OCI-LY7 (cell line): ENCODE results near the gene ATP5F1D. TPM values are rescaled to one million over a fixed set of nuclear protein-coding genes. Genes with fewer than 3 reads are reported as not detected.

Experiments
- BruUV-seq: library from RNA; stranded (reverse); fragments of 400-500 nt; replicated peaks from 2 replicates; lab custom pipeline; 2021; lab: Mats Ljungman, UMichigan
- CTCF ChIA-PET: fragments of 300-600 bp; sonication (Branson Sonifier 250); formaldehyde crosslinking; loops from one replicate; lab custom pipeline; 2022; ENCODE audit warnings: antibody characterized with exemption; ENCODE audit not compliant: unreplicated experiment; lab: Charles Lee
- POLR2A ChIA-PET: fragments of 300-600 bp; sonication (Branson Sonifier 250); formaldehyde crosslinking; loops from one replicate; lab custom pipeline; 2022; ENCODE audit warnings: antibody characterized with exemption; lab: Charles Lee
- DNase-seq: peaks from one replicate; pipeline ENCODE4 v3.0.0-alpha.2; 2015; ENCODE audit warnings: low spot score
- H2AFZ ChIP-seq: fragments of 200-600 bp; sonication (generic), shearing (Covaris generic); 2 replicates; pipeline ENCODE4 v1.6.1; 2014; ENCODE audit warnings: mild to moderate bottlenecking, antibody characterized with exemption, low read length, moderate library complexity
- H3K27ac ChIP-seq: fragments of 200-600 bp; sonication (generic); 2 replicates; pipeline ENCODE4 v1.5.1; 2014; ENCODE audit warnings: mixed run types, low read depth, mild to moderate bottlenecking, moderate library complexity, low read length, inconsistent platforms; ENCODE audit not compliant: poor library complexity, severe bottlenecking
- H3K36me3 ChIP-seq: fragments of 200-600 bp; sonication (generic); 2 replicates; pipeline ENCODE4 v1.6.1; 2014; ENCODE audit warnings: mild to moderate bottlenecking, antibody characterized with exemption, low read length, moderate library complexity, mixed read lengths; ENCODE audit not compliant: insufficient read depth
- H3K4me1 ChIP-seq: fragments of 200-600 bp; sonication (generic); 2 replicates; pipeline ENCODE4 v1.5.1; 2014; ENCODE audit warnings: mild to moderate bottlenecking, low read length; ENCODE audit not compliant: insufficient read depth, poor library complexity, severe bottlenecking
- H3K4me2 ChIP-seq: fragments of 200-600 bp; sonication (generic); 2 replicates; pipeline ENCODE4 v1.6.1; 2014; ENCODE audit warnings: mild to moderate bottlenecking, low read length
- H3K4me3 ChIP-seq: fragments of 200-600 bp; sonication (generic); 2 replicates; pipeline ENCODE4 v1.5.1; 2014; ENCODE audit warnings: mild to moderate bottlenecking, low read depth, low read length; ENCODE audit not compliant: poor library complexity, severe bottlenecking
- H3K79me2 ChIP-seq: fragments of 200-600 bp; sonication (generic); 2 replicates; pipeline ENCODE4 v1.6.1; 2016; ENCODE audit warnings: low read depth, mild to moderate bottlenecking, low read length, moderate library complexity, mixed read lengths; ENCODE audit not compliant: insufficient read depth
- H3K9me2 ChIP-seq: fragments of 200-600 bp; sonication (generic); 2 replicates; pipeline ENCODE4 v1.6.1; 2016; ENCODE audit warnings: mild to moderate bottlenecking, low read length, mixed read lengths; ENCODE audit not compliant: insufficient read depth
- H3K9me3 ChIP-seq: fragments of 200-600 bp; sonication (generic); 2 replicates; pipeline ENCODE4 v1.6.1; 2014; ENCODE audit warnings: mild to moderate bottlenecking, mixed run types, low read length, mixed read lengths
- H4K20me1 ChIP-seq: fragments of 200-600 bp; sonication (generic); 2 replicates; pipeline ENCODE4 v1.6.1; 2014; ENCODE audit warnings: mild to moderate bottlenecking, antibody characterized with exemption, low read length, moderate library complexity, mixed read lengths; ENCODE audit not compliant: insufficient read depth
- CTCF ChIP-seq: fragments of 200-600 bp; sonication (generic); conservative IDR thresholded peaks from 2 replicates; pipeline ENCODE4 v1.5.1; 2014; ENCODE audit warnings: mild to moderate bottlenecking, antibody characterized with exemption, low read length, moderate library complexity, mixed read lengths
- EZH2phosphoT487 ChIP-seq: fragments of 200-600 bp; sonication (generic); IDR thresholded peaks from 2 replicates; pipeline ENCODE4 v1.6.1; 2018; ENCODE audit warnings: low read depth, borderline replicate concordance, mild to moderate bottlenecking, mixed run types, antibody characterized with exemption, low read length, moderate library complexity, mixed read lengths
- intact Hi-C: fragments of 100-400 bp; cut with micrococcal nuclease; formaldehyde crosslinking; loops from one replicate; pipeline ENCODE4 v1.10.0; 2022; ENCODE audit not compliant: unreplicated experiment
- total RNA-seq, 2 experiments: library from RNA; depleted of rRNA in 1 of 2; stranded (reverse); fragments of >200 nt in 1 of 2; shearing (Covaris generic) in 1 of 2; gene quantifications; 2 replicates each; pipeline ENCODE4 v1.2.3, GENCODE V29; 2014 to 2022

ATP5F1D gene
- total RNA-seq, 2 experiments from 2014 or later: 51.8 to 266 TPM

DNA sequence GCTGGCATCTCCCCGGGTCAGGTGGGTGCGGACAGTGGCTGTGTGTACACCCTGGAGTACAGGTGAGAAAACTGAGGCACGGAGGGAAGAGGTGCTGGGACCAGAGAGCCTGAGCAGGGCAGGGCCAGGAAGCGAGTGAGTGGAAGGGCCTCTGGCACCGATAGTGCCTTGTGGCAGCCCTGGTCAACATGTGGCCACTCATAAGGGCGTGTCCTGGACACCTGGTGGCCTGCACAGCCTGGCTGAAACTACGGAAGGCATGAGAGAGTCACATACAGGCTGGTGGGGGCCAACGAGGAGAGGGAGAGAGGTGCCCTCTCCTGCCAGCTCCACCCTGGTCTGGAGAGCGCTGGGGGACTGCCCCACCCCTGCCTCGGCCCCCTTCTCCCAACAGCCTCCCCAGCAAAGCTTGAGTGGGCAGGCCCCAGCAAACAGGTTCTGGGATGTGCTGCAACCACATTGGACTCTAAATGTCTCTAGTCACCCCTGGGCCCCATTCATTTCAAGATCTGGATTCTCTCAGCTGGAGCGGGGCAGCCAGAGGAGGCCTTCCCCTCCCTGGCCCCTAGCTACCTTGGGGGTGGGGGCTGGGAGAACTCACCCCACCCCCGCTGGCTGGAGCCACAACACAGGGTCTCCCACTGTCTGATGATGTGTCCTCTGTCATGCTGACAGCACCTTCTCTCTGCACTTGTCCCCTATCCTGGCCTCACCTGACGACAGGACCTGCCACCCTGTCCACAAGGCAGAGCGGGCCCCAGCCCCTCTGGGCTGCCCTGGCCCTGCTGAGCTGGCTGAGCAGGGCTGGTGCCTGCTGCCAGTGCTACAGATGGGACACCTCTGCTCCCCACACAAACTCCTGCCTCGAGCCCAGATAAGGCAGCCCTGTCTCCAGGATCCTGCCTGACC, 9.6 kb upstream of the ATP5F1D start:
- ChIA-PET POLR2A (interaction anchor here (0.5 kb wide), 1 partner anchor 1804 kb away, joined by 4 read pairs; no protein-coding TSS in a partner anchor), CTCF (no interaction called here)
- no TSS peak for BruUV-seq
- no peaks in the 10 kb centered on the region for H3K79me2 ChIP-seq
- no peak overlapping the region for H3K4me3 ChIP-seq
- TF ChIP-seq EZH2phosphoT487: no peak
- no peaks in the 10 kb centered on the region for H3K4me1 ChIP-seq
- DNase-seq: no peak
- no peaks in the 10 kb centered on the region for H3K9me2 ChIP-seq
- no peaks in the 10 kb centered on the region for H3K9me3 ChIP-seq
- no peak overlapping the region for H3K4me2 ChIP-seq
- no peak overlapping the region for H3K27ac ChIP-seq
- no peaks in the 10 kb centered on the region for H4K20me1 ChIP-seq
- H3K36me3 ChIP-seq: peaks cover 14% of the 10 kb centered on the region
- intact Hi-C loops: no loop called here
- H2AFZ ChIP-seq: no peak overlapping the region

GRCh38 chr19:1232652-1233072, 8.9 kb upstream of the ATP5F1D start:
- H3K4me2 ChIP-seq: no peak overlapping the region
- no peaks in the 10 kb centered on the region for H3K4me1 ChIP-seq
- no TSS peak for BruUV-seq
- no peak overlapping the region for H3K27ac ChIP-seq
- H3K9me2 ChIP-seq: no peaks in the 10 kb centered on the region
- TF ChIP-seq CTCF: no peak
- no peak for TF ChIP-seq EZH2phosphoT487
- H3K36me3 ChIP-seq: peaks cover 8% of the 10 kb centered on the region
- no peaks in the 10 kb centered on the region for H4K20me1 ChIP-seq
- CTCF ChIA-PET: no interaction called here
- H3K79me2 ChIP-seq: no peaks in the 10 kb centered on the region
- no peaks in the 10 kb centered on the region for H3K9me3 ChIP-seq
- intact Hi-C loops: no loop called here
- POLR2A ChIA-PET: no interaction called here
- no peak overlapping the region for H2AFZ ChIP-seq
- DNase-seq: no peak
- no peak overlapping the region for H3K4me3 ChIP-seq

DNA sequence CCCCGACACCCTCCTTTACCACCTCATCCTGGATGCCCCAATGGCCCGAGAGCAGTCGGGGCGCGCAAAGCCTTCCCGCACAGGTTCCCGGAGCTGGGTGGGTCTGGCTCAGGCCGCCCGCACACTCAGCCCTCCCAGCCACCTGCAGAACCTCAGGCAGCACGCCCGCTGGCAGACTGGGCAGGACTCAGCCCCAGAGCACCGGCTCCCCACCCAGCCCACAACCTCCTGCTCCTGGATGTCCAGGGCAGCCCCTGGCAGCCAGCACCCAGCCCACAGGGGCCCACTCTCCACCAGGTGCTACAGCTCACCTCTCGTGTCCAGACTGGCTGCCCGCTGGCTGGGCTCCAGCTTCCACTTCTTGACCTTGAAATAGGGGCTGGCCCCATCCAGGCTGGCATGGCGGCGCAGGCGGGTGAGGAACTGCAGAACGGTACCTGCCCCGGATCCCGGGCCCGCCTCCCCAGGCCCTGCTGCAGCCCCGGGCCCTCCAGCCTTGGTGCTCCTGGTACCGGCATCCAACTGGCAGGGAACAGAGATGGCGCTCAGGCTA, 8.4 kb upstream of the ATP5F1D start:
- BruUV-seq: no TSS peak
- H3K9me2 ChIP-seq: no peaks in the 10 kb centered on the region
- POLR2A ChIA-PET: no interaction called here
- H3K4me3 ChIP-seq: no peak overlapping the region
- intact Hi-C loops: no loop called here
- H3K9me3 ChIP-seq: no peaks in the 10 kb centered on the region
- H3K36me3 ChIP-seq: peaks cover 2% of the 10 kb centered on the region
- CTCF ChIA-PET: no interaction called here
- no peak for TF ChIP-seq CTCF
- TF ChIP-seq EZH2phosphoT487: no peak
- no peaks in the 10 kb centered on the region for H4K20me1 ChIP-seq
- no peak overlapping the region for H3K27ac ChIP-seq
- DNase-seq: no peak
- H3K4me1 ChIP-seq: no peaks in the 10 kb centered on the region
- no peaks in the 10 kb centered on the region for H3K79me2 ChIP-seq
- H2AFZ ChIP-seq: no peak overlapping the region
- H3K4me2 ChIP-seq: no peak overlapping the region
